IPS-NIHi7 (cell line): ENCODE results near the gene ZNF496.
"Not testable (repeated sequence)": the region's sequence is repeated elsewhere in the genome, so short reads cannot be mapped to it uniquely, and the experiment has no call there.

Source experiments
- DNase-seq: peaks from one replicate; pipeline ENCODE4 v3.0.0; 2012; ENCODE audit warnings: mixed read lengths; ENCODE audit errors: extremely low spot score

The ZNF496 gene

GRCh38 chr1:247331525-247332214 is at the start of gene ZNF496:
ZNF496 (minus strand) TSS chr1:247331867; CDS start chr1:247329578, 2,289 bp downstream.
- peak; percentile 96 for DNase-seq

- no peak for DNase-seq
Measured at GRCh38 chr1:247378334-247379073, 46.8 kb upstream of the ZNF496 start.

GRCh38 chr1:247377656-247378055 is 46.0 kb upstream of the ZNF496 start:
- not testable (repeated sequence) for DNase-seq

GRCh38 chr1:247376659-247377058 is 45.0 kb upstream of the ZNF496 start:
- DNase-seq, result peak; percentile 63

GRCh38 chr1:247375747-247376146 is 44.1 kb upstream of the ZNF496 start:
- DNase-seq, result no peak

- not testable (repeated sequence) for DNase-seq
Measured at GRCh38 chr1:247374651-247375334, 43.1 kb upstream of the ZNF496 start.

- peak; percentile 64 for DNase-seq
Measured at GRCh38 chr1:247373721-247374141, 42.1 kb upstream of the ZNF496 start.

- DNase-seq, result no peak
Measured at GRCh38 chr1:247371801-247372259, 40.2 kb upstream of the ZNF496 start.

GRCh38 chr1:247370786-247371732 is 39.4 kb upstream of the ZNF496 start:
- no peak for DNase-seq

GRCh38 chr1:247368490-247369145 is 37.0 kb upstream of the ZNF496 start:
- DNase-seq, result no peak

GRCh38 chr1:247367786-247368422 is 36.2 kb upstream of the ZNF496 start:
- no peak for DNase-seq

GRCh38 chr1:247366926-247367645 is 35.4 kb upstream of the ZNF496 start:
- no peak for DNase-seq

- not testable (repeated sequence) for DNase-seq
Measured at GRCh38 chr1:247366345-247366744, 34.7 kb upstream of the ZNF496 start.

- no peak for DNase-seq
Measured at GRCh38 chr1:247365023-247365422, 33.4 kb upstream of the ZNF496 start.

- not testable (repeated sequence) for DNase-seq
Measured at GRCh38 chr1:247363000-247363399, 31.3 kb upstream of the ZNF496 start.

GRCh38 chr1:247362153-247362552 is 30.5 kb upstream of the ZNF496 start:
- no peak for DNase-seq

GRCh38 chr1:247360991-247361731 is 29.5 kb upstream of the ZNF496 start:
- DNase-seq, result no peak

GRCh38 chr1:247360116-247360898 is 28.6 kb upstream of the ZNF496 start:
- DNase-seq, result no peak
